Stimulated activated naive CD8-positive, alpha-beta T cell treated with anti-CD3 and anti-CD28 coated beads, Interleukin-15, Interleukin-2, amounts not matched to agents 100 U/mL and 50 U/mL, for 24 hours (primary cell): Measurements from ENCODE around the gene MVB12B.

ENCODE experiments used
- ATAC-seq: fragments of 150-1000 bp; cut with Tn5 transposase; one replicate; pipeline ENCODE4 v1.10.0; 2021
- DNase-seq: peaks from one replicate; pipeline ENCODE4 v3.0.0; 2021

MVB12B gene

DNA sequence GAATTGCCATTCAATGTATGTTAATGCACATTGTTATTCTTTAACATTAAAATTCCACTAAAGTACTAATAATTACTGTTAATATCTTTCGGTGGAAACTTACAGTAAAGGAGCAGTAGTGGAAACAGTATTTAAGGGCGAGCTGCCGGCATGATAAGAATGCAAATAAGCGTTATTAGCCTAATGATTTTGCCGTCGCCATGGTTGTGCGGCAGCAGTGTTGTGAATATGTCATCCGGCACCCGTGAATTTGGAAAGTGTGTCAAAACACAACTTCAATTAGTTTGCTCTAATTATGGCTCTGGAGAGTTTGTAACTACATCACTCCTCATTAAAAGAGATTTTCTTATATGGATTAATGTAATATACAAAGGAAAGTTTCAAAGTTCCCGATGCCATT, 81.4 kb downstream of the MVB12B start:
- no peak for ATAC-seq

DNA sequence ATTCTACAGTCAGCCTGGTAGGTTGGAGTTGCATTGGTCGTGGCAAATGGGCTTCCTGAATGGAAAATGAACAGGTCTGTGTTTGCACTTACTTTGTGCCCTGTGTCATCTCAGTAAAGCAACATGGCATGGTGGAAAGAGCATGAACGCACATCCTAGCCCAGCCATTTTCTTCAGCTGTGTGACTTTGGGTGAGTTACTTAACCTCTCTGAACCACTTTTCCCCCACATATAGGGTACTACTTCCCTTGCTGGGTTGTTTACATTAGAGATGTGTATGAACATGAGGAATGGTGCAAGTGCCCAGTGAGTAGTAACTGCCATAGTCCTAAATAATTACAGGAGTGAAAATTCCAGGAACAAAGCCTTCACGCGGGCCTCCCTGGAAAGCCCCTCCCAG, 83.6 kb downstream of the MVB12B start:
- ATAC-seq (no peak), DNase-seq (no peak)

More for the DNA sequence above, 81.4 kb downstream of the MVB12B start:
- DNase-seq, result no peak

DNA sequence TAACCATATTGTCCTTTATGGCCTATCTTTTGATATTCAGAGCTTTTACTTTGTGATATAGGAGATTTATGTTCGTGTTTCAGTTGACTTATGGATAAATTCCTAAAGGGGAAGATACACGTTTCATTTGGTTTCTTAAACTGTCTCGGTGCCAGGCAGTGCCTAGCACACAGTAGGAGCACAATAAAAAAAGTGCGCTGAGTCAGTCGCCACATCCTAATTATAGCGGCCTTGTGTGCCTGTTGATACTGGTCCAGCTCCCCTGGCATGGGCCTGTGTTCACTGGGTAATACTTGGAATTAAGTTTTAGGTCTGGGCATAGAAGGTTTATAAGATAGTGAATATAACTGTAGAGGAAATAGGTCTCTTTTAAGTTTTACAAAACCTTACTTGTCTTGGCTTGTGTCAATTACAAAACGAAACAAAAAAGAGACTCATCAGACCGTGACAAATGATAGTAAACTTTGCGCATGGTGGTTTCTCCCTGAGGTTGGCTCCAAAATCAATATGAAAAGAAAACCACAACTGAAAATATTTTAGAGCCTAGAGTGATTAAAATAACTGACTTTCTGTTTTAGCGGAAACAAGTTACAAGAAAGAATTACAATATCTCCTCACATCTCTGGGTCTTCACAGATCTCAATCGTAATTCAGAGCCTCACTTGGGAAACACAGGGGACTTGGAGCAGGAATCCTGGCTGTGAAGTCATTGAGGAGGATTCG, 84.8 kb downstream of the MVB12B start:
- peak; percentile 85 for ATAC-seq
- DNase-seq, result no peak

DNA sequence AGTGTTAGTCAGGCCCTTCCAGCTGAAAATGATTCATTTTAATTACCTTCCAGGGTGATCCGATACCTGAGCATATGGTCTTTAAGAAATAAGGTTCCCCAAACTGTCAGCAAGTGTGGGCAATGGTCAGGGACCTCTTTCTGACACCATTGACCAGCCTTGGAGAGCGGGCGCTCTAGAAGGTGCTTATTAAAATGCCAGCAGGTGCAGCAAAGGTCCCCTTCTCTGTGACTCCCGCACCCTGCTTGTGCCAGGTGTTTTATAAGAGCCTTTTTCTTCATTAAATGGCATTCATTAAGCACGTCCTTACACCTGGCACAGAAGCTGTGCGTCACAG, 85.3 kb downstream of the MVB12B start:
- no peak for ATAC-seq
- no peak for DNase-seq

DNA sequence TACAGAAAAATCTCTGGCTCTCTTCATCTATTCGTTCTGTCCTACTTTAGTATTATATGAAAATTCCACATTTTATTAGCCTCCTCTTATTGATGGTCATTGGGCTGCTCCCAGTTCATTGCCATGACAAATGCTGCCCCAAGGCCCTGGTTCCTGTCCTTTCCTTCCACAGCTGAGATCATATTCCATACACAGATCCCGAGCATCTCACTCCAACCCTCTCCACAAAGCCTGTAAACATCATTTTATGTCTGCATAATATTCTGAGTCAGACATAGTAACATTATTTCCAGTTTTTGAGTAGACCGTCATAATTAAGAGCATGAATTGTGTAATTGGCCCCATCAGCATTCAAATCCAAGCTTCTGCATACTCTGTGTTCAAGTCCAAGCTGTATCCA, 86.3 kb downstream of the MVB12B start:
- ATAC-seq, result no peak
- DNase-seq, result no peak

DNA sequence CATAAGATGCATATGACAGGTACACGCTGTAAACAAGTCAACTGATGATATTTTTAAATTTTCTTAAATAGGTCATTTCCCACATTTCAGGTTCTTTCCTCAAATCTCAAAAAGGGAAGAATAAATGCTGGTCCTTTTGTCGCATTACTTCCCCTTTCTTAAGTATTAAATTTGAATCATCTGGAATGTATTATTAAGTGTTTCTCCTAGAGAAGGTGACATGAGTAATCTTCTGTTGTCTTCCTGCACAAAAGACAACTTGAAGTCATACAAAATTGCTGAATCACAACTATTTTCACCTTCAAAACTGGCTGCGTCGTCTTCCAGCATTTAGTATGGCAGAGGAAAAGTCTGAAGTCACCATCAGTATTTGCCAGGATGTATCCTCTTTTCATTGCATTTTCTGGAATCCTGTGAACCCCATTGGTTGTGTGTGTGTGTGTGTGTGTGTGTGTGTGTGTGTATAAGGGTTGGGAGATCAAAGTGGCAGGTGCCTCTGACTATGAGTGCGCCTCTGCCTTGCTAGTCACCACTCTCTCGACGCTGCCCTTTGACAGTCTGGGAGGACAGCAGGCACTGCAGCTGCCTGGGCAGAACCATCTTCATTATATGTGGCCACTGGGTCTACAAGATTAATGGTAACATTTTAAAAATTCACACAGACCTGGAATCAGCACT, 86.9 kb downstream of the MVB12B start:
- DNase-seq, result no peak
- ATAC-seq, result no peak

DNA sequence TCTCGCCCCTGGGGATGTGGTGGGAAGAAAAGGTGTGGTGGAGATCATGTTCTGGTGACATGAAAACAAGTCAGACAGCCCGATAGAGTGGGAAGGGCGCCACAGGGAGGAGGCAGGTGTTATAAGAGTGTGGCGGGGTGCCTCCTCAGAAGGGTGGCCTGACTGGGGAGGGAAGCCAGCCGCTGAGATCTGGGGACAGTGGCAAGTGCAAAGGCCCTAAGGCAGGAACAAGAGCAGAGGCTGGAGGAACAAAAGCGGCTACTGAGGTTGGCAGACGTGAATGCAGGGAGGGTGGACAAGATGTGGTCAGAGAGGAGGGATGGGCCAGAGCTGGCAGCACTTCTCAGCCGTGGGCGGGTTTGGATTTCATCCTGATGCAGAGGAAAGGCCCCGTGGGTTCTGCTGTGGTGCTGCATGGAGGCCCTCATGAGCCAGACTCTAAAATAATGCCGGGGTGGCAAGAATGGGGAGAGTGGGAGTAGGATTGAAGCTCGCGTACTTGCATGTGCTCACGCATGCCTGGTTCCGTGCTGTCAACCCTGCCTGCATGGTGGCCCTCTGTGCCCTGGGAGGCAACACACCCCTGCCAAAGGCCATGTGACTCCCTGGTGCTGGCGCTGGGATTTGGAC, 89.2 kb downstream of the MVB12B start:
- DNase-seq (no peak), ATAC-seq (no peak)

DNA sequence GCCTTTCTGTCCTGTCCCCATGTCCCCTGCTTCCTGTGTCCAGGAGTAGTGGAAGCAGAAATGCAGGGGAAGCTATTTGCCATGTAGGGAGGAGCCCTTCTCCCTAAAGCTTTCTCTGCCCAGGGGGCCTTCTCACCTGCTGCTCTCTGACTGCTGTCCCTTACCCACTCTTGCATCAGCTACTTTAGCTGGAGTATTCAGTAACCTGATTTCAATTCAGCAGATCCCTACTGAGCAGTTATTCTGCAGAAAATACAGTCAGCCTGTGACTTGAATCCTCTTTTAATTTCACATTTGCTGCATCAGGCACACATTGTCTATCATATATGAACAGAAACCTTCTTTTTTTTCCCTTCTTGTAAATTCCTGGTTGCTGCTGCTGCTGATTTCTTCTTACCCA, 90.4 kb downstream of the MVB12B start:
- ATAC-seq (no peak), DNase-seq (no peak)

DNA sequence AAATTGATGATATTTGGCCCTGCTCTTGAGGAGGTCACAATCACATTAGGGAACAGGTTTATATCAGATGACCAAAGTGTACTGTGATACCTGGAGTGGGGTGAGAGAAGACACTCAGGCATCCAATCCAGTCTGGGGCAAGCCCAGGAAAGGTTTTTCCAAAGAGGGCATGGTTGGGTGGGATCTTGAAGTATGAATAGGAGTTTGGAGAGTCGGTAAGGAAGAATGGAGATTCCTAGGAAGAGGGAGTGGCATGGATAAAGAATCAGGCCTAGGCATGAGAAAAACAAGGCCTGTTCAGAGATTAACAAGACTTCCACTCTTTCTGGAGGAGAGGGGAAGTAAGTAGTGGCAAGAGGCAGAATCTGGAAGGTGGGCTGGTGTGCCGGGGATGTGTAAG, 91.1 kb downstream of the MVB12B start:
- no peak for ATAC-seq
- DNase-seq, result no peak

DNA sequence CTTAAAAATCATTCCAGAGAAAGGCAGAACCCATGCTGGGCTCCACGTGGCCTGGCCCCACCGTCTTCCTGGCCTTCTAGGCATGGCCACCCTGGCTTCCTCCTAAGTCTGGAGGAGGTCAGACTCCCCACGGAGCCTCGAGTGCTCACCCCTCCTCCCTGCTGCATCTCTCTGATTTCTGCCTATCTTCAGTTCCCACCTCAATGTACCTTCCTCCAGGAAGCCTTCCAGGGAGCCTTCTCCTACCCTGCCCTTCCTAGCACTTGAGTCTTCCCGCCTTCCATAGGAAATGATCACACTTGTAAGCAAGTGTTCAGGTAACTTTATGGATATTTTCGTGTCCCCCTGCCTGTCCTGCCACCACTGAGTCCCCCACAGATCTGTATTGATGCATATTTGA, 92.0 kb downstream of the MVB12B start:
- DNase-seq, result no peak
- ATAC-seq, result no peak

DNA sequence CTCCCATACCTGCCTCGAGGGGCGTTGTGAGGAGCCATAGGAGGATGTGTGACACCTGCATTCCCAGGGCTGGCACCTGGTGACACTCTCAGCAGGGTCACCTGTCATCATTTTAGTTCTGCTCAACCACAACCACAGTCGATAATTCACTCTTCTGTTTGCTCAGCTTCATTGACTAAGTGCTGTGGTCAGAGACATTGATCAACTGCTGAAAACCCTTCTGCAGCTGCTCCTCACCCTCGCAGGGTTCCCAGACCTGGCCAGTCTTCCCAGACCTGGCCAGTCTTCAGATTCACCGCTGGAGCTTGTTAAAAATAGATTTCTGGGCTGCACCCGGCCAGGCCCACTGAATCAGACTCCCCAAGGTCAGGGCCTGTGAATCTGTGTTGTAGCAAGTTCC, 92.8 kb downstream of the MVB12B start:
- ATAC-seq, result no peak
- no peak for DNase-seq

DNA sequence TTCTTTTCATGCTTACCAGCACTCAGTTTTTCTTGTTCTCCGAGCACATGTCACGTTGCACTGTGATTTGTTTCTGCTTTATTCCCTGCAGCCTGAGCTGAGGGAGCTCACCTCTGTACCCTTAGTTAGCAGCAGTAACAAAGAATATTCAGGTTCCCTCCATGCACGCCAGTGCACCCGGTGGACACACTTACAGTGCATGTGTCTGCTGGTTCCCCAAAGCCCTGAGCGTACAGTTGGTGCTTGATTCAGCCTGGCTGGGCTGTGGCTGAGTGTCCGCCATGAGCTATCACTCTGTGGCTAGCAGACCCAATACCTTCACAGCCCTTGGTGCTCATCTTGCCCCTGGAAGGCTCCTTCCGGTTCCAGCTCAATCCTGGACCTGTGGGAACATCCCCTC, 93.5 kb downstream of the MVB12B start:
- ATAC-seq (no peak), DNase-seq (no peak)

DNA sequence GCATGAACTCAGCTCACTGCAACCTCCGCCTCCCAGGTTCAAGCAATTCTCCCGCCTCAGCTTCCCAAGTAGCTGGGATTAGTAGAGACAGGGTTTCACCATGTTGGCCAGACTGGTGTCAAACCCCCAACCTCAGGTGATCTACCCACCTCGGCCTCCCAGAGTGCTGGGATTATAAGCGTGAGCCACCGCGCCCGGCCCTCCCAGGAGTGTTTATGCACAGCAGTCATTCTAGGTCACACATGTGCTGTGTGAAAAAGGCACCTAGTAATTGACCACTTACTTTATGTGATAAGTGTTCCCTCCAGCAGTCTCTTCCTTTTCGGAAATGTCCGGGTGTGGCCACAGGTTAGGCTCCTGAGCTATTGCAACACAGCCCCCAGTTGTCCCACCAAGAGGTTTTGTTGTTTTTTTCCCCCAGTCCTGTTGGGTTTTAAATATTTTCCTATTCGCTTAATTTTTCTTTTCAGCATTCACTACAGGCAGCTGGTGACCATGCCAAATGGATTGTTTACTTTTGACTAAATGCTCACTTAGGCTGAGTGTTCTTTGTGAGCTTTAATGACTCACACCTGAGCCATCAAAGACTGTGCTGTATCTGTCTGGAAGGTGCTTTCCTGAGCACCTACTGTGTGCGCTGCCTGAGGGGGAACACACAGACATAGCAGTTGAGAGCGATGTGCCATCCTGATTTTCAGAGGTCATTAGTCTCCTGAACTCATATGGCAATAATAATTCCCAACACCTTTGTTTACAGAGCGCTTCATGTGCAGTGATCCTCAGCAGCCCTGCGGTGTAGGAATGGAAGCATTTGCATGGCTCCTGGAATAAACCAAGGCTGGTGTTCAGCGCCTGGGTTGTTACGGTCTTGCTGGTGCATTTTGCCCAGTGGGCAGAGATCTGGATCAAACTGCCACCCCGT, 94.3 kb downstream of the MVB12B start:
- ATAC-seq (no peak), DNase-seq (no peak)

DNA sequence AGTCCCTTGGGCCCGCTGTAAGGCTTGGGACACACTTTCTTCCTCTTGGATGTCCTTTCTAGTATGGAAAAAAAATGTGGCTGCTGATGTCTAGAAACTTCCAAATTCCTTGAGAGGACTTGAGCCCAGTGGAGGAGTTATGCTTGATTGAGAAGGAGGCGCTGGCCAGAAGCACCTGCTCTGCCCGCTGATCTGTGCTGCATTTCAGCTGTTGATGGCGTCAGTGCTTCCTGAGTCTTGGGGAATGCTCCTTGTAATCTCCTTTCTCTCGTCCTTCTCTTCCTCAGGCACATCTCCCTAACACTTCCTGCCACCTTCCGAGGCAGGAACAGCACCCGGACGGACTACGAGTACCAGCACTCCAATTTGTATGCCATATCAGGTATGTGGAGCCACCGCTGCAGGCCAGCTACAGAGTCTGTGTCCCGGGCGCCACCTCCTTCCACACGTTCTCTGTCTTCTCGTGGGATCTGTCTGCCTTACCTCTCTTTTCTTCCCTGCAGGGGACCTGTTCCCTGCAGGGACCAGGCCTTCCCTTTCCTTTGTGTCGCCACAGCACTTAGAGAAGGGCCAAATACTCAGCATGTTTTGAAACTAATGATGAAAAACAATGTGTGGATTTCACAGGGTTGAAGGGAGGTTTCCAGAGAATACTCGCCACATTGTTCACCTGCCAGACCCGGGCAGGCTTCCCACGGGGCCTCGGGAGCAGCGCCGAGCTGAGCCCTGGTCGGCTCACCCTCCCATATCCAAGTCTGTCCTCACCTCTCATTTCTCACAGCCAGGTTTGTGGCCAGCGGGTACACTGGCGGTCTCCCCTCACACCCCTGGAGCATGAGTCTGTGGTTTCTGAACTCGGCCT, 95.2 kb downstream of the MVB12B start:
- DNase-seq, result no peak
- ATAC-seq, result no peak

DNA sequence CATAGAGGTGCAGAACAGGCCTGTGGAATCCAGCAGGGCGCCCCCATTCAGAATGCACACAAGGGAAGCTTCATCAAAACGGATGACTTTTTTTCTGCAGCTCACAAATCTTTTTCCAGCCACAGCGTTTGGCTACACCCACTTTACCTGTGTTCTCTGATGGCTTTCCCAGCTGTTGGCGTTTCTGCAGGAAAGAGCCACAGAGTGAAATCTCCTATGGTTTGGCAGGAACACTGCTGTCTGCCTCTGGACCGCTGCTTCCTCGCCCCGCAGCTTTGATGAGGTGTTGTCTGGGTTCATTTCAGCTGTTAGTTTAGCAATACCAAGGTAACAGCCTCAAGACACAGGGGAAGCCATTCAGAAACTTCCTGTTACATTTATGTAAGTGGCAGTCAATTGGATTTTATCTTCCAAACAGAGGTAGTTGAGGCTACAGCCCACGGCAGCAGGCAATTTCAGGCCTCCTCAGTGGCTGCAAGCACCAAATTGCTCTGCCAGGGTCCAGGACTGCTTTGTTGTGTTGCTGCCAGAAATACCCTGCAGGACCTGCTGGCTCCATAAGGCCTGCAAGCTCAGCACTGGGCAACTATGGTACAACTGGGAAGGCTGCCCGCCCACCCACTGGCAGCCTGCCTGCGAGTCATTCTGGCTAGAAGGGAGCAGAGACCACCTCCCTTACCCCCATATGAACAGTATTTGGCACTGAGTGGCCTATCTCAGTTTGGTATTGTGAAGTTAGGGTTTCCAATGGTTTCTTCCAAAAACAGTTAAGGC, 96.7 kb downstream of the MVB12B start:
- no peak for ATAC-seq
- no peak for DNase-seq

DNA sequence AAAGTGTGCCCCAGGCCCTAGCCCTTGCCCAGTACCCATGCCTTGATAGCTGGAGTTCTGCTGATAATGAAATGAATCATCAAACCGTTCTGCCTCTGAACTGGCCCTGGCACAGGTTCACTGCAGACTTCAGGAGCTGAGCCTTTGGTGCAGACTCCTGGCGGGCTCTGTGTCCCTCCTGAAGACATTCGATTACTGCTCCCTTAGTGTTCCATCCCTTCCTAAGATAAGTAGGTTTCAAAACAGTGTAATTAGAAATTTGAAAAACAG, 97.2 kb downstream of the MVB12B start:
- ATAC-seq, result no peak
- DNase-seq, result no peak

DNA sequence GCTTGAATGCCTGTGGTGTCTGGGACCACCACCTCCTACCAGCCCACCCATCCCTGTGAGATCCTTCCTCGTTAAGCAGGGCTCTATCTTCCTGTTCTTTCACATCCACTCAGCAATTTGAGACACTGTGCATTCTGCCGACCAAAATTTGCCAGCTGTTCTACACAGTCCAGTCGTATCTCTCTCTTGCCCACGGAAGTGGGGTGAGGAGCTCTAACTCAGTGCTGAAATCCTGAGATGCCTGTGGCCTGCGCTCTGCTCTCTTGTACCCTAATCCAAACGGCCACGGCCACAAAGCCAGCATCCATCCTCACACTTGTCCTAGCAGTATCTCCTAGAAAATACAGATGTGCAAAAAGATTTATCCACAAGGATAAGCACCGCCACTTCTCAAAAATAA, 97.9 kb downstream of the MVB12B start:
- no peak for ATAC-seq
- no peak for DNase-seq

DNA sequence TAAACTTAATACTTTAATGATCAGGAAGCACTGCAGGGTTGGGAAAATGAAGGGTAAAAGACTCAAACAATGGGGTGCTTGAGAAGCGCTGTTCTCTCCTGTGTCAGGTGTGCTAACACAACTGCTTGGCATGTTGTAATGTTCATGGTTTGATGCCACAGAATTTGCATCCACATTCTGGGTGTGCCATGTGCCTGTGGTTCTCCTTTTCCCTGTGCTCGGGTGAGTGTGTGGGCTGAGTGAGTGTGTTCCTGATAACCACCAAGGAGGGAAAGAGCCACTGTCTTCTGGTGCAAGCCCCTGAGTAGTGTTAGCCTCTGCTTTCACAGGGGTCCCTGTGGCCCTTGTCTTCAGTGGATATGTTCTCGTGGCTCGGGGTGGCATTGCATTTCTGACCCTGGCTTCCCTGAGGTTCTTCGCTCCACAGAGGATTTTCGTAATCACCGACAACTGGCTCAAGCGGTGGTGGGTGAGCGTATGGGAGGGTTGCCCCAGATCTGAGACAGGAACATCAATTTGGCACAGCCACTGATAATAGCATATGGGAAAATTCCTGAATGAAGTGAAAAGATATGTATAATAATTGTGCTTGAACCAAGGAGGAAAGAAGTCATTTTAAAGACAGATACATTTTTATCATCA, 102.0 kb downstream of the MVB12B start:
- DNase-seq, result no peak
- ATAC-seq, result no peak

DNA sequence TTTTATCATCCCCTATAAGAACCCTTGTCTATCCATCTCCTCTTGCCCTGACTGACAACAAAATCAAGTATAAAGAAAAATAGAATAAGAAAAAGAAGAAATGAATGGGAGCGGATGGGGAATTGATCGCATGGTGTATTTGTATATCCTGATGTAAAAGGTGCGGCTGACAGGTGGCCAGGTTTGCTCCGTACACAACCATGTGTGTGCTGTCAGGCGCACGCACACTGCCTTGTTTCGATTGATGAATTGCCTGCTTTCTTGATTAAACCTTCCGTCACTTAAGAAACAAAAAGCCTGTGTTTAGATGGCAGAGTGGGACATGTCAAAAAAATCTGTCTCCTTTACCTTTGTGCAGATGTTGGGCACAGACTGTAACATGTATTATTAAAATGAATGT, 102.6 kb downstream of the MVB12B start:
- ATAC-seq (no peak), DNase-seq (no peak)

DNA sequence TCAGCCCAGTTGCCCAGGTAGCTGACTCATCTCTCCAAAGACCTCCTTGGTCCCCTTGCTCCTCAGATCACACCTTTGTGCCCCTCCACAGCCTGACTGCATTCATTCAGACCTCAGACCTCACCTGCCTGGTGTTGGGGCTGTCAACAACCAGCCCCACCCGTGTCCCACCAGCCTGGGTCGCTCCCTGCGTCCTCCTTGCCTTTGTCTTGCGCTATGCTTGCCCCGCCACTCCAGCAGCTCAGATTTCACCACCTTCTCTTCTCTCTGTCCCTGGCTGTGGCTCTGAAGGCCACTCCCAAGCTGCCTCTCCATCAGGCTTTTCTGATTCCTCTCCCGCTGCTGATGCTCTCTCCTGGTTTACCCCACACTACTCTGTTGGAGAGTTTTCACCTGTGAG, 103.5 kb downstream of the MVB12B start:
- no peak for ATAC-seq

More for the DNA sequence above, 103.5 kb downstream of the MVB12B start:
- no peak for DNase-seq
